Measurements from ENCODE around the gene NBPF3. TPM values are rescaled to one million over a fixed set of nuclear protein-coding genes. Genes with fewer than 3 reads are reported as not detected.
"Not testable (repeated sequence)": the region's sequence is repeated elsewhere in the genome, so short reads cannot be mapped to it uniquely, and the experiment has no call there.

Gene NBPF3
- total RNA-seq, 1 experiment from 2014 or later, result 15.8 TPM

DNA sequence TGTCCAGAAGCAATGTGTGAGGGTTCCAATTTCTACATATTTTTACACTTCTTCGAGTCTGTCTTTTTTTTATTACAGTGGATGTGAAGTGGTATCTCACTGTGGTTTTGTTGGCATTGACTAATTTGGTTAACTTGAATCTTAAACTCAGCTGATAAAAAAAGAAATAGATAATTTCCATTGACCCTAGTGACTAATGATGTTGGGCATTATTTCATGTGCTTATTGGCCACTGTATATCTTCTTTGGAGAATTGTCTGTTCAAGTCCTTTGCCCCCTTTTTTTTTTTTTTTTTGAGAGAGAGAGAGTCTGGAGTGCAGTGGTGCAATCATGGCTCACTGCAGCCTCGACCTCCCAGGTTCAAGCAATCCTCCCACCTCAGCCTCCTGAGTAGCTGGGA, 33.3 kb upstream of the NBPF3 start:
- H3K36me3 Mint-ChIP-seq (ENCODE audit: insufficient read depth in 1 of 3, low read depth in 3 of 3), result no peaks in the 10 kb centered on the region
- Histone ChIP-seq H3K14ac (ENCODE audit: insufficient read depth, low read length) (no peak overlapping the region), H3K4me1 (ENCODE audit: insufficient read depth, low read length) (no peaks in the 10 kb centered on the region)

DNA sequence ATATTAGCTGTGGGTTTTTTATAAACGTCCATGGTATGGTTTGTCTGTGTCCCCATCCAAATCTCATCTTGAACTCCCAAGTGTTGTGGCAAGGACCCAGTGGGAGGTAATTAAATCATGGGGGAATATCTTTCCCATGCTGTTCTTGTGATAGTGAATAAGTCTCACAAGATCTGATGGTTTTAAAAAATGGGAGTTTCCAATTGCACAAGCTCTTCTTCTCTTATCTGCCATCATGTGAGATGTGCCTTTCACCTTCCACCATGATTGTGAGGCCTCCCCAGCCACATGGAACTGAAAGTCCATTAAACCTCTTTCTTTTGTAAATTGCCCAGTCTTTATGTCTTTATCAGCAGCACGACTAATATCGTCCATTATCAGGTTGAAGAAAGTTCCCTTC, 30.0 kb upstream of the NBPF3 start:
- not testable (repeated sequence) for H4K20me1 ChIP-seq (ENCODE audit: control insufficient read depth, insufficient read depth, insufficient read length); H2BK5ac ChIP-seq (ENCODE audit: insufficient read length, low read length); H2AFZ ChIP-seq (ENCODE audit: low read length); H3K9me3 Mint-ChIP-seq; H2BK15ac ChIP-seq (ENCODE audit: low read depth, low read length); H3K9ac ChIP-seq (ENCODE audit: extremely low read depth, insufficient read length, low read length); H3K56ac ChIP-seq (ENCODE audit: insufficient read length, low read depth, low read length); H3K27me3 ChIP-seq (ENCODE audit: insufficient read depth, low read length); H3K9me3 ChIP-seq (ENCODE audit: control insufficient read depth, low read depth, low read length); H4K8ac ChIP-seq (replicated peaks; ENCODE audit: insufficient read length, low read depth, low read length); H4K91ac ChIP-seq (ENCODE audit: insufficient read length, low read depth, low read length); H3K27ac ChIP-seq (ENCODE audit: insufficient read length, low read depth, low read length); H3K36me3 Mint-ChIP-seq (ENCODE audit: insufficient read depth in 1 of 3, low read depth in 3 of 3); H3K79me1 ChIP-seq (ENCODE audit: insufficient read depth, low read depth, low read length, poor library complexity, severe bottlenecking); H3K23me2 ChIP-seq (ENCODE audit: insufficient read length, low read depth, low read length, poor library complexity, severe bottlenecking); H2AK5ac ChIP-seq (ENCODE audit: insufficient read length, low read length); H2BK20ac ChIP-seq (ENCODE audit: low read depth, low read length, poor library complexity, severe bottlenecking); H3T11ph ChIP-seq (ENCODE audit: low read length); H3K18ac ChIP-seq (ENCODE audit: insufficient read length, low read depth, low read length); H3K4me2 ChIP-seq (ENCODE audit: insufficient read depth, insufficient read length, low read length); H3K4me1 Mint-ChIP-seq; H3K14ac ChIP-seq (ENCODE audit: insufficient read depth, low read length); H4K5ac ChIP-seq (ENCODE audit: insufficient read length, low read depth, low read length); H3K23ac ChIP-seq (ENCODE audit: insufficient read length, low read depth, low read length); H3K4me3 Mint-ChIP-seq; H3K4ac ChIP-seq (ENCODE audit: low read depth, low read length); H2BK12ac ChIP-seq (ENCODE audit: insufficient read length, low read depth, low read length); H3K79me2 ChIP-seq (ENCODE audit: insufficient read depth, low read length); DNase-seq; H2BK120ac ChIP-seq (ENCODE audit: low read depth, low read length, poor library complexity, severe bottlenecking); H3K27ac Mint-ChIP-seq; H3K4me1 ChIP-seq (ENCODE audit: insufficient read depth, low read length)
- WGBS (ENCODE audit: extremely low coverage, insufficient read length, low lambda C conversion rate), result no CpG with 5 or more reads among the region's 3 CpGs
- H3K27me3 Mint-ChIP-seq (ENCODE audit: low read depth), result peaks cover 25% of the 10 kb centered on the region

More for the DNA sequence above, 33.3 kb upstream of the NBPF3 start:
- H3T11ph ChIP-seq (ENCODE audit: low read length), result no peak overlapping the region
- no peak overlapping the region for H3K18ac ChIP-seq (ENCODE audit: insufficient read length, low read depth, low read length)
- H3K27me3 ChIP-seq (ENCODE audit: insufficient read depth, low read length), result no peaks in the 10 kb centered on the region
- no peak overlapping the region for H4K5ac ChIP-seq (ENCODE audit: insufficient read length, low read depth, low read length)
- H2BK20ac ChIP-seq (ENCODE audit: low read depth, low read length, poor library complexity, severe bottlenecking), result no peak overlapping the region
- H3K23ac ChIP-seq (ENCODE audit: insufficient read length, low read depth, low read length), result no peak overlapping the region
- no peak overlapping the region for H3K27ac ChIP-seq (ENCODE audit: insufficient read length, low read depth, low read length)
- H3K4me2 ChIP-seq (ENCODE audit: insufficient read depth, insufficient read length, low read length), result no peak overlapping the region
- no peak for DNase-seq
- no peak overlapping the region for H4K8ac ChIP-seq (replicated peaks; ENCODE audit: insufficient read length, low read depth, low read length)
- H3K23me2 ChIP-seq (ENCODE audit: insufficient read length, low read depth, low read length, poor library complexity, severe bottlenecking), result no peaks in the 10 kb centered on the region
- no peak overlapping the region for H2AK5ac ChIP-seq (ENCODE audit: insufficient read length, low read length)
- TF ChIP-seq, protein P1, sequence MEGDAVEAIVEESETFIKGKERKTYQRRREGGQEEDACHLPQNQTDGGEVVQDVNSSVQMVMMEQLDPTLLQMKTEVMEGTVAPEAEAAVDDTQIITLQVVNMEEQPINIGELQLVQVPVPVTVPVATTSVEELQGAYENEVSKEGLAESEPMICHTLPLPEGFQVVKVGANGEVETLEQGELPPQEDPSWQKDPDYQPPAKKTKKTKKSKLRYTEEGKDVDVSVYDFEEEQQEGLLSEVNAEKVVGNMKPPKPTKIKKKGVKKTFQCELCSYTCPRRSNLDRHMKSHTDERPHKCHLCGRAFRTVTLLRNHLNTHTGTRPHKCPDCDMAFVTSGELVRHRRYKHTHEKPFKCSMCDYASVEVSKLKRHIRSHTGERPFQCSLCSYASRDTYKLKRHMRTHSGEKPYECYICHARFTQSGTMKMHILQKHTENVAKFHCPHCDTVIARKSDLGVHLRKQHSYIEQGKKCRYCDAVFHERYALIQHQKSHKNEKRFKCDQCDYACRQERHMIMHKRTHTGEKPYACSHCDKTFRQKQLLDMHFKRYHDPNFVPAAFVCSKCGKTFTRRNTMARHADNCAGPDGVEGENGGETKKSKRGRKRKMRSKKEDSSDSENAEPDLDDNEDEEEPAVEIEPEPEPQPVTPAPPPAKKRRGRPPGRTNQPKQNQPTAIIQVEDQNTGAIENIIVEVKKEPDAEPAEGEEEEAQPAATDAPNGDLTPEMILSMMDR (conservative IDR thresholded peaks at IDR 0.05), result no peak
- no peak overlapping the region for H3K56ac ChIP-seq (ENCODE audit: insufficient read length, low read depth, low read length)
- H3K4me1 Mint-ChIP-seq, result peaks cover 2 to 3% of the 10 kb centered on the region in 2 experiments; a peak in 2 of 4 replicates
- no peak overlapping the region for H2BK120ac ChIP-seq (ENCODE audit: low read depth, low read length, poor library complexity, severe bottlenecking)
- no peak overlapping the region for H2BK15ac ChIP-seq (ENCODE audit: low read depth, low read length)
- H3K4me3 Mint-ChIP-seq, result no peak overlapping the region
- no peak overlapping the region for H2BK5ac ChIP-seq (ENCODE audit: insufficient read length, low read length)
- no peak overlapping the region for H3K4ac ChIP-seq (ENCODE audit: low read depth, low read length)
- no peaks in the 10 kb centered on the region for H3K9me3 Mint-ChIP-seq
- H3K9ac ChIP-seq (ENCODE audit: extremely low read depth, insufficient read length, low read length), result no peak overlapping the region
- H4K91ac ChIP-seq (ENCODE audit: insufficient read length, low read depth, low read length), result no peak overlapping the region
- WGBS (ENCODE audit: extremely low coverage, insufficient read length, low lambda C conversion rate), result no CpG with 5 or more reads among the region's 2 CpGs
- H3K79me1 ChIP-seq (ENCODE audit: insufficient read depth, low read depth, low read length, poor library complexity, severe bottlenecking), result no peaks in the 10 kb centered on the region
- no peaks in the 10 kb centered on the region for H3K79me2 ChIP-seq (ENCODE audit: insufficient read depth, low read length)
- no peak overlapping the region; a peak in 1 of 7 replicates for H3K27ac Mint-ChIP-seq
- H3K27me3 Mint-ChIP-seq (ENCODE audit: low read depth), result peaks cover 13% of the 10 kb centered on the region
- H3K9me3 ChIP-seq (ENCODE audit: control insufficient read depth, low read depth, low read length), result no peaks in the 10 kb centered on the region
- no peaks in the 10 kb centered on the region for H4K20me1 ChIP-seq (ENCODE audit: control insufficient read depth, insufficient read depth, insufficient read length)
- no peak overlapping the region for H2AFZ ChIP-seq (ENCODE audit: low read length)
- H2BK12ac ChIP-seq (ENCODE audit: insufficient read length, low read depth, low read length), result no peak overlapping the region

Measured in H9 (cell line).